GM19239 (cell line): ENCODE results near the gene CLCA2.
"Not testable (repeated sequence)": the region's sequence is repeated elsewhere in the genome, so short reads cannot be mapped to it uniquely, and the experiment has no call there.

Experiments
- DNase-seq: peaks from one replicate; pipeline ENCODE4 v3.0.0; 2011; ENCODE audit warnings: low spot score; ENCODE audit not compliant: insufficient read length
- FAIRE-seq: peaks from 2 replicates; lab custom pipeline; 2011; peaks lifted over from hg19 to GRCh38; lab: Jason Lieb, UNC

CLCA2 gene

DNA sequence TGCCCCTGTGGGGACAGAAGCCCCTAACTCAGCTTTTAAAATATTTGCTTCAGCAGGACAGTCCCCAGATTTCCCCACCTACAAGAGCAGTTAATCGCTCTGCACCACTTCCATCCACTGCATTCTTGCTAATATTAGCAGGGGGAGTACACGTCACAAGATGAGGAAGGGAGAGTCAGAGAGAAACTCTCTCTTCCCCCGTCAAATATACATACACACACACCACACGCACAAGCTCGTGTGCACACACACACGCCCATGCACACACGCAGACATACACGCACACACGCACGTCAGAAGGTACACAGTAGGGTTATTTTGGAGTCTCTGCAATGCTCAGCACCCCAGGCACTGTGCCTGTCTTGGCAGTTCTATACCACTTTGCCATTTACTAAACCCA, 46.9 kb downstream of the CLCA2 start:
- DNase-seq (no peak), FAIRE-seq (no peak)

DNA sequence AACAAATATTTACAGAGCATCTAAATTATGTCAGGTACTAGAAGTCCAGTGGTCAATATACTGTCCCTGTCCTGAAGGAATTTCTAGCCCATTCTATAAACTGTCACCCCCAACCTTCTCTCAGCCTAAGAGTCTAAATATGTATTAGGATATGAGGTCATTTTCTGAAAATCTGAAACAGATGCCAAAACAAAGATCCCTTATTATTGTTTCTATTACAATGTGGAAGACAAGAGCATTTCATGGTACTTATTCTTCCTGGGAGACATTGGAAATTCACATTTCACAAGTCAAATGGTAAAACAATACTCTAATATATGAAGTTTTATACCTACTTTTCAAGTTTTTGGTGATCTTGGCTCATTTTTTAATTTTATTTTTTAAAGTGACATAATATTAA, 47.3 kb downstream of the CLCA2 start:
- DNase-seq (no peak), FAIRE-seq (no peak)

DNA sequence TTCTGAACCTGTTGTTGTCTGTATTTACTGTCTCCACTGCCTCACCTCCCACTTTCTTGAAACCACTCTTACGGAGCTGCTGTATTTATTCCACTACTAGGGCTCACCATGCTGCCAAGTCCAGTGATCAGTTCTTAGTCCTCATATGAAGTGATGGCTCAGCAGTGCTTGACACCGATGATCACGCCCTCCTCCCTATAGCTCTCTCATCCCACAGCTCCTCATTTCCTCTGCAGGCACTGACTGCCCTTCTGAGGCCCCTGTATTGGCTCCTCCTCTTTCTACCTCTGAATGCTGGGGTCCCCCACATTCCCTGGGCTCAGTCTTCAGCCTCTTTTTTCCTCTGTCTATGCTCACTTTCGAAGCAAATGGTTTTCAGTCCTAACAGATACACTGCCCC, 48.2 kb downstream of the CLCA2 start:
- DNase-seq (no peak), FAIRE-seq (no peak)

DNA sequence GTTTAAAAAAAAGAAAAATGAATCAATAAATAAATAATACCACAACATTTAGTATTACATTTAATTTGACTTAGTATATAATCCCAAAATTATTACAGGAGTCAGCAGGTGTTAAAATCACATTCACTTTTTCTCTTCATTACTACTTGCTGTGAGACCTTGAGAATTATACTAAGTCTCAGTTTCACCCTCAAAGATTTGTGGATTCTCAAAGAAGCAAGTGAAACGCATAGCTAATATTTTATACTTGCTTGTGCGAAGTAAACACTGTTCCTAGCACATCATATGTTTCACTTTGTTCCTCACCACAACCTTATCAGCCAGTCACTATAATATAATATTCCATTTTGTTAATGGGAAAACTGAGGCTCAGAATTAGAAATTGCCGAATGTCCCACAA, 48.8 kb downstream of the CLCA2 start:
- DNase-seq: no peak
- FAIRE-seq: no peak

DNA sequence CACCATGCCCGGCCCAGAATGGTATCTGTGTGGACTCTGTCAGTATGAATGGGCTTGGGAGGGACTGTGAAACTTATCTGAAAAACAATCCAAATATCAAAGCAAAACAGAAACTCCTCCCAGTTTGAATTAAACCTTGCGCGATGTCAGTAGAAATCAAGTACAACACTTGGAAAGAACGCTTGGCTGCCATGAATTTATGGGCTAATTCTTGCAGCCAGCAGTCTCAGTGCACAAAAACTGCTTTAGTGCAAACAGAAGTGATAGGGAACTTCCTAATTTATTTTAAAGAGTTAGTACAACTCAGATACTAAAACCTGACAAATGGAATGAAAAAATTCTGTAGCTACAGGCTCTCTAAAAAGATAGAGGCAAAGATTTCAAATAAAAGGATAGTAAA, 53.3 kb downstream of the CLCA2 start:
- FAIRE-seq (no peak), DNase-seq (no peak)

DNA sequence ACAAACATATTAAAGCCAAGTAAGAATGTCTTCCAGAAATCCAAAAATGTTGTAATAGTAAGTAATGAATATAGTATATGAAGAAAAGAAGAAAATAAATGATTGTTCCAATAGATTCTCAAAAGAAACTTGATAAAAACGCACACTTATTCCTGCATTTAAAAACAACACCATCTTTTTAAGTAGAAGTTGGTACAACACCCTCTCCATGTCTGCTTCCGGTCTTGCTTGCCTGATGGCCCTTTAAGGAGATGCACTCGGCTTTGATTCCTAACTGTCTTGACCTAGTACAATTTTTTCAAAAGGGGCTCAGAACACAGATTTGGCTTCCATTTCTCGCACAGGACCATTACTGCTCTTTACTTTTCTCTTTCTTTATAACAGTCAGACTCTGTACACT, 53.7 kb downstream of the CLCA2 start:
- DNase-seq (no peak), FAIRE-seq (no peak)

DNA sequence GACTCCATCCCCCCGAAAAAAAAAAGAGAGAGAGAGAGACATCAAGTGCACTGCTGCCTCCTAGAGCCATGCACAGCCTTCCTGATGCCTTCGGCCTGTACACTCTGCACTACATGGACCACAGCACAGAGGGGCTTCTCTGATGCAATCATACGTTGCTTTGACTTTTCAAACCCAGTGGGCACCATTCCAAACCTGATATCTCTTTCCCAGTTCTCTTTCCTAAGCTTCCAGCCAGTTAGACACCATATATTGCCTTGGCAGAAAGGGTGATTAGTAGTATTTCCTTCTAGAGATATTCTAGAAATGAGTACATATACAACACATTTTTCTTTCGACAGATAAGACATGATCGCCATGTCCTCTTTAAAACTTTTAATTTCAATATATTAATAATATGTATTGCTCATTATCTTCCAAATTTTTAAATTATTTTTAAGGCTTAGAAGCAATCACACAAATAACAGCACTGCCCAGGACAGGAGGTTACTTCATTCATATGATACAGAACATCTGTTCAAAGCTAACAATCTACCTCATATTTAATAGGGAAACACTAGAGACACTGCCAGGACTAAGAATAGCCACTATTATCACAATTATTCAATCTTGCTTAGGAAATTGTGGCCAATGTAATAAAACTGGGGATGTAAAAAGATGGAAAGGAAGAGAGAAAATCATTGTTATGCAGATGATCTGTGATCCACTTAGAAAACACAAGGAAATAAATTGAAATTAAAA, 54.6 kb downstream of the CLCA2 start:
- no peak for DNase-seq
- no peak for FAIRE-seq

DNA sequence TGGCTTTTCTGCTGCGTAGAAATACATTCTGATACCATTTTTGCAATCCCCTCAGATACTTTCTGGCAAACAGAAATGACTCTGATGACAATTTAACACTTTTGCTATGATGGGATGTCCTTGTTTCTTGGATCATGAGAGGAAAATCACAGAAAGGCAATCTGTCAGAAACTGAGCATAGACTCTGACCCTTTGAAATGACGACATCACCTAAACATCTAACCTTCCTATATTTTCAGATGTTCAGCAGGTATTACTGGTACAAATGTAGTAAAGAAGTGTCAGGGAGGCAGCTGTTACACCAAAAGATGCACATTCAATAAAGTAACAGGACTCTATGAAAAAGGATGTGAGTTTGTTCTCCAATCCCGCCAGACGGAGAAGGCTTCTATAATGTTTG, 58.0 kb downstream of the CLCA2 start:
- FAIRE-seq (no peak), DNase-seq (no peak)

DNA sequence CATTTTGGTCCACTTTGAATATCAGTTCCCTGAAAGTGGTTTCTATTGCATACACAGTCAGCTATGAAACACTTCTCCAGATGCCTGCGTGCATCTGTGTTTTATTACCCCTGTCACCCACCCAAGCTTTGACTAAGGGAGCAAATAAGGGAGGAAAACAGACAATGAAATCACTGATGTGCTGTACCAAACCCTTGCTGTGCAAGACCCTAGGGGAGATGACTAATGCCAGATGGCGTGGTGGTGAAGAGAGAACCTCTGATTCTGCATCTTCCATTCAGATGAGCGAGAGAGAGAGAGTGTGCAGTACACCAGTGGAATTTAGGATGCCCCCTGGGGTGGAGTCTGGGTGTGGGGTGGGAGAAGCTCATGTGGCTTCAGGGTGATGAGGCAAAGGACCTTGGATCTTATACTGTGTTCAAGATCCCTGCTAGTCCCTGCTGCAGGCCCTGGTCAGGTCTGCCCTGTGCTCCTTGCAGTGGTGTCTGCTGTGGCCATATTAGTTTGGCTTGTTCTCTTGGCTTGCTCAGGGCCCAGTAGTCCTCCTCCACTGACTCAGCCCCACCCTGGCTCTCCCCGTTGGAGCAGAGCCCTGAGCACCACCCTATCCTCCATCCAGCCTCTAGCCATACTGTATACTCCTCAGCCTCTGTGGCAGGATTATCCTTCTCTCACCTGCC, 63.3 kb downstream of the CLCA2 start:
- FAIRE-seq (no peak), DNase-seq (no peak)

DNA sequence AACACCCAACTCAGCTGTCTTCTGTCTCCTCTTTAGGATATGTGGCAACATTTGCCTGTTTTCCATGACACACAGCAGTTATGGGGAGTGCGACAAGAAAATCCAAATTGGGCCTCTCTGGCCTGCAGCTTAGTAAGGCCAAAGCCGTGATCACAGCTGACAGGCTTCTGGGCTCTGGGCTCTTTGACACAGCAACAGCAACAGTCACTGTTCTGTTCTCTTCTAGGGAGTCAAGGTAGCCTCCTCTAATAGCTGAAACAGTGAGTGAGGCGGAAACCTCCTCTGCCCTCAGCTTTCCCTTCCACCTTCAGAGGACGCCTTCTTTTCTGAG, 63.8 kb downstream of the CLCA2 start:
- DNase-seq (no peak), FAIRE-seq (no peak)

DNA sequence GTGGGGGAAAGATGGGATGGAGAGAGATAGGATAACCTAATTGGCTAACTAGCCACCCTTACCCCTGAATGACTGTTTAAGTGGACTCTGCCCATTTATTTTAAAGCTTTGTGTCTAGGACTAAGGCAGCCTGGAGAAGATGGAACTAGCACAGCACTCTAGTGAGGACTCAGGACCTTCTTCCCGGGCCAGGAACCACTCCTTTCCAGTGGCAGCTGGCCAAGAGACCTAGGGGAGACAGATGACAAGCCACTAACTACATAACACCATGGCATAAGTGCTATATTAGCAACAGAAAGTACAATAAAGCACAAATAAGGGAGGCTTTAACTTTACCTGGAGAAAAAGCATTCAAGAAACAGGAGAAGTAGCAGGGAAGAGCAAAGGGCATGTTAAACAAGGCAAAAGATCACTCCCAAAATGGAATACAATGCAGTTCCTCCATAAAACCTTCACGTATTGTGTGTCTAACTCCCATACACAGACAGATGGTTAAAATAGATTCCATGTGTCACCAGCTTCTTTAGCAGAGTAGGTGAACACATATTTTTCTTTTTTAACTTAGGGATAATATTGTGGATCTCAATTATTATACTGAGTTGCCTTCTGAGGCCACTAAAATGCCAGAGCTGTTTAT, 65.4 kb downstream of the CLCA2 start:
- DNase-seq (no peak), FAIRE-seq (no peak)

DNA sequence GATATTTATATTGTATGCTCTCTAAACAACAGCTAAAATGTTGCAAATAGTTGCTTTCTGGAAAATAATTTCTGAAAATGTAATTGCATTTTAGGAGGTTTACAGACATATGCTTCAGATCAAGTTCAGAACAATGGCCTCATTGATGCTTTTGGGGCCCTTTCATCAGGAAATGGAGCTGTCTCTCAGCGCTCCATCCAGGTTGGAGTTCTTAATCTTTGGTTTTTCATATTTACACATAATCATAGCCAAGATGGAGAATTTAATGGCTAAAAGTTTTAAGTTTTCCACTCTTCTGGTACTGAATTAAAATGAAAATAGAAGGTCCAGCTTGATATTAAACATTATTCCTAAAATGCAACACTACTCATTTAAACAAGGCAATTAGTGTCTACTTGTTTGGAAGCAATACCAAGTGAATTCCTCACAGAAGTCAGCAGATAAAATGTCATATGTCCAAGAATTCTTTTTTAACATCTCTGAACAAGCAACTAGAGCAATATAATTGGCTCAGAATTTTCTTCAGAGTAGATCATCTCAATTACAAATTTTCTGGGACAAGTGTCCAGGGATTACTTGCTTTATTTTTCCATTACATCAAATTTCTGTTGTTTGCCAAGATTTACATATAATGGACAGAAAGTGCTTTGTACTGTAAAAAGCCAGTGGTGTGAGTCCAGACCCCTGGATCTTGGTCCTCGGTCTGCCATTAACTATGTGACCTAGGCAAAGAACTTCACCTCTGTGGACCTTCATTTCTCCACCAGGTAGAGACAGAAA, 67.4 kb downstream of the CLCA2 start:
- DNase-seq: no peak
- FAIRE-seq: no peak

DNA sequence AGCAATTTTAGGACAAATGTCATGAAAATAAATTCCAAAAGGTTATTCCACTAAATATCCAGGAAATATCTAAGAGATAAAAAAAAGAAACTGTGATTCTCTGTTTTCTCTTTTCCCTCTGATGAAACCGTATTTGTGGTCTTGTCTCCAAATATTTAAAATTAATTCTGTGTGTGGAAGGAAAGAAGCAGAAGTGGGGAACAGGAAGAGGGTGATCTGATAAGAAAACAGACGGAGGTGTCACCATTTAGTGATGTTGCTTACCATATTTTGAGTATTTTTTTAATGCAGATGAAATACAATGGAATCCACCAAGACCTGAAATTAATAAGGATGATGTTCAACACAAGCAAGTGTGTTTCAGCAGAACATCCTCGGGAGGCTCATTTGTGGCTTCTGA, 74.3 kb downstream of the CLCA2 start:
- FAIRE-seq: no peak
- DNase-seq: no peak

DNA sequence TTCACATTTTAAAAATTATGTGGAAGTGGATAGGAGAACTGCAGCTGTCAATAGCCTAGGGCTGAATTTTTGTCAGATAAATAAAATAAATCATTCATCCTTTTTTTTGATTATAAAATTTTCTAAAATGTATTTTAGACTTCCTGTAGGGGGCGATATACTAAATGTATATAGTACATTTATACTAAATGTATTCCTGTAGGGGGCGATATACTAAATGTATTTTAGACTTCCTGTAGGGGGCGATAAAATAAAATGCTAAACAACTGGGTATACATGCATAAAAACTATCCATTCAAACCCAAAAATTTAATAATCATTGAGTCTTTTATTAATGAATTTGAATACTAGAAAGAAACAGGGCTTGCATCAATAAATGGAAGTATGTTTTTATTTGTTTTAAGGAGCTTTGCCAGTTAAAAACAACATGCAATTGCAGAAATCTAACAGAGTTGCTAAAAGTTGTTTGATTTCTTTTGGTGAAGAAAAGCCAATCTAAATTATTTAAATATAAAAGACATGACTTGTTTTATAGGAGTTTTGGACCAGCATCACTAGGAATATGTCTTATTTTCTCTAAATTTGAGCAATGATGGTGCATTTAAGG, 76.1 kb downstream of the CLCA2 start:
- peak; percentile 49 for FAIRE-seq

DNA sequence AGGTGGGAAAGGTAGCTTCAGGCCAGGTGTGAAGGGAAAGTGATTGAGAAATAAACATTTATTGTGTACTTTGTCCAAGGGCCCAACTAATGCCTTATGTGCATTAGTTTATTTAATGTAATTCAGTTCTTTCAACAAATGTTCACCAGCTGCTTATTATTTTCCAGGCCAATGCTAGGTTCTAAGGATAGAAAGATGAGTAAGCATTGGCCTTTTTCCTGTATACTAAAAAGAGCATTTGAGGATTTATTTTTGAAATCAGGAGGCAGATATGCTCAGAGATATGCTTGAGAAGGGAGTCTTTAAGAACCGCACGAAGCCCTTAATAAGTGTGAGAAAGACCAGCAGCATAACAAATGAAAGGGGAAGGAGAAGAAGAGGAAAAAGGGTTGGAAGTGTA, 76.7 kb downstream of the CLCA2 start:
- no peak for FAIRE-seq
- no peak for DNase-seq

More for the DNA sequence above, 76.1 kb downstream of the CLCA2 start:
- DNase-seq: no peak

DNA sequence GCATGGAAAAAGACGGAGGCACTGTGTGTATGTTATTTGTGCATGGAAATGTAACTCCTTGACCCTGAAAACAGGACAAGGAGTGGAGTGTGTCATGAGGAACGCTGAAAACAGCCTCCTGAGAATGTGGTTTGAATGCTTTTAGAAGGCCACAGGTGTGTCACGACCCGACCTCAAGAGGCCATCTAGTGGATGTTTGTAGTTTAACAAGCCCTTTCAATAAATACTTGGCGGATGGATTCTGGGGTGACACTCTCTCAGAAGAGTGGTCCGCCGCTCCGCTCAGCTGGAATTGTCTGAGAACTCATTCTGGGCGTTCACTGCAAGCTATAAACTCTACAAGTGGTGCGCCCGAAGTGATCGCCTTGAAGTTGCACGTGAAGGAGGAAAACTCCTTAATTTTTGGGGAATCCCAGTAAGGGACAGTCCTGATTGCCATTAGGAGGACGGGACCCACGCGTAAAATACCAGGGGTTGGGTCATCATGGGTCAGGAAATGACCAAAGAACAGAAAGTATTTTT, 78.2 kb downstream of the CLCA2 start:
- peak; percentile 89 for FAIRE-seq
- DNase-seq: not testable (repeated sequence)

DNA sequence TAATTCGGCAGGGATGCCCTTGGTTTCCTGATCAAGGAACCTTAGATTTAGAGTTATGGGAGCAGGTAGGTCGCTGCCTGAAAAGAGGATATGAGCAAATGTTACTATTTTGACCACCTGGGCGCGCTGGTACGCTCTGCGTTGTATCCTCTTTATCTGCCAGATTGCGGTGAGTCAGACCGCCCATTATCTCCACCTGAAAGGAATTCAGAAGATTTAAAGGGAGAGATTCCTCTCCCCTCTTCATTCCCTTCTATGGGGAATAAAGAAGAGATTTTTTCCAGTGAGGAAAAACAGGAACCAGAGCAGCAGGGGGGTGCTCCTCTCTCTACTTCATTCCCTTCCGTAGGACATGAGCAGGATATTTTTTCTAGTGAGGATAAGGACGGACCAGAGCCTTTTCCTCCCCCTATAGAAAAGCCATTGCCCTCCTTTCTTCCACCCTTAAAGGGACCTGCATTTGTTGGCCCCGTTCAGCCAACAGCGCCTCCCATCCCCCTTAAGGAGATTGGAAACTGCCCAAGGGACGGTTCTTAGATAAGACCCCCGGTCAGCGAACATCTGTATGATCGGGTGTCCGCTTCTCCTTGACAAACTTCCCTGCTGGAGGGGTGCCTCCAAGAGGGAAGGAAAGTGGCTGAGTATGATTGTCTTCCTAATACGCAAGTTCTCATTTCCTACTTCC, 78.9 kb downstream of the CLCA2 start:
- DNase-seq: no peak
- no peak for FAIRE-seq

DNA sequence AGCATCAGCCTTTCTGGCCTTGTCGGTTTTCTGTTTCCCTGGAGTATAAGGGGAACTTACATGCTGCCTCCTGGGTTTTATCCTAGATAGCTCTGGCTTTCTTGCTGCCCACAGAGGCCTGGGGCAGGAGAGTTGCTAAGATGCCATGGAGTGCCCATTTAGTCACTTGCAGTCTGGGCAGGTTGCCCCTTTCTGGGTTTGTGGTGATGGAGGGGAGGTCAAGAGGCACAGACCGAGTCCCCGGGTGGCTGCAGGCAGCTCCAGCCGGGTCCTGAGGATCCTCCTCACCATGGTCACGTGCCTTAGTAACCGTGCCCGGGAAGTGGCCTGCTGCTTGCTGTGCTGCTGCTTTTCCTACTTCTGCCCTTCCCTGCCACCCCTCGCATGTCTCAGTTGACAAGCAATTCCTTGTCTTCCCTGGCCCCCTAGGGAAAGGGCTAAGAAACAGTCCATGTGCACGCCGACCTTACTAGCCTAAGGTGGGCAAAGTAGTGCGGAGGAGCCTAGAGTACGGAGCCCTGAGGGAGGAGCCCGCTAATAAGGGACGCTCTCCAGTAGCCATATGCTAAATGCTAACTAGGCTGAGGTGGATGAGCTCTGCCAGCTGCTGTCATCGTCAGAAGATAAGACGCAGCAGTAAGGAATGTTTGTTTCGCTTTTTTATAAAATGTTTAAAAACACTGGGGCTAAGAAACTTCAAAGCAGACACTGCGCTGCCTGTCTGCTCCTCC, 79.6 kb downstream of the CLCA2 start:
- FAIRE-seq (no peak), DNase-seq (no peak)

DNA sequence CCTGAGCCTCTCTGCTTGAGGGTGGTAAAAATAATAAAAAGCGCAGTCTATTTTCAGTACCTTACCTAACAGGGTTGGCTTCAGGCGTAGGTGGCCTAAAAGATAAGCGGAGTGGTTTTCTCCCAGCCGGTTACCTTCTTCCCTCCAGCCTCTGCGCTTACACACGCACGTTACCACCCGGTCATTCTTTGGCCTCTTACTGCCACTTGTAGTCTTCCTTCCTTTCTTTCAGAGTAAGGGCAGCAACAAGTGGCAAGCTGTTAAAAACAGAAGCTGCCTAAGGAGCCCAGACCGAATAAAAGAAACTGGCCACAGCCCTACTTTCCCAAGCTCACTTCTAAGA, 80.1 kb downstream of the CLCA2 start:
- DNase-seq (no peak), FAIRE-seq (no peak)
